Epithelial cell of proximal tubule (primary cell): ENCODE measurements around the gene FST. TPM values are rescaled to one million over a fixed set of nuclear protein-coding genes. Genes with fewer than 3 reads are reported as not detected.

Experiments used
- DNase-seq: peaks from one replicate; pipeline ENCODE4 v3.0.0-alpha.2; 2011; ENCODE audit warnings: low read depth
- H3K4me3 ChIP-seq: 2 replicates; pipeline ENCODE4 v1.5.1; 2011; ENCODE audit warnings: low read depth, mild to moderate bottlenecking, low read length
- total RNA-seq: library from RNA; depleted of rRNA; stranded (reverse); fragments of >200 nt; gene quantifications from 2 replicates; pipeline ENCODE4 v1.2.3, GENCODE V29; 2015
- TF ChIP-seq, protein P1 (sequence below): conservative IDR thresholded peaks from 2 replicates; pipeline ENCODE4 v1.5.1; 2012; ENCODE audit warnings: low read depth, mild to moderate bottlenecking, low read length

The FST gene
- total RNA-seq, 1 donor from 2014 or later, result 0.40 TPM

- TF ChIP-seq, protein P1, sequence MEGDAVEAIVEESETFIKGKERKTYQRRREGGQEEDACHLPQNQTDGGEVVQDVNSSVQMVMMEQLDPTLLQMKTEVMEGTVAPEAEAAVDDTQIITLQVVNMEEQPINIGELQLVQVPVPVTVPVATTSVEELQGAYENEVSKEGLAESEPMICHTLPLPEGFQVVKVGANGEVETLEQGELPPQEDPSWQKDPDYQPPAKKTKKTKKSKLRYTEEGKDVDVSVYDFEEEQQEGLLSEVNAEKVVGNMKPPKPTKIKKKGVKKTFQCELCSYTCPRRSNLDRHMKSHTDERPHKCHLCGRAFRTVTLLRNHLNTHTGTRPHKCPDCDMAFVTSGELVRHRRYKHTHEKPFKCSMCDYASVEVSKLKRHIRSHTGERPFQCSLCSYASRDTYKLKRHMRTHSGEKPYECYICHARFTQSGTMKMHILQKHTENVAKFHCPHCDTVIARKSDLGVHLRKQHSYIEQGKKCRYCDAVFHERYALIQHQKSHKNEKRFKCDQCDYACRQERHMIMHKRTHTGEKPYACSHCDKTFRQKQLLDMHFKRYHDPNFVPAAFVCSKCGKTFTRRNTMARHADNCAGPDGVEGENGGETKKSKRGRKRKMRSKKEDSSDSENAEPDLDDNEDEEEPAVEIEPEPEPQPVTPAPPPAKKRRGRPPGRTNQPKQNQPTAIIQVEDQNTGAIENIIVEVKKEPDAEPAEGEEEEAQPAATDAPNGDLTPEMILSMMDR, result no peak
- no peak for DNase-seq
These were observed 41.6 kb upstream of the FST start for GRCh38 chr5:53438486-53439472.

GRCh38 chr5:53442961-53443360, 37.5 kb upstream of the FST start:
- TF ChIP-seq, protein P1, result no peak
- H3K4me3 ChIP-seq, result no peak overlapping the region
- DNase-seq, result no peak

More at GRCh38 chr5:53438486-53439472, 41.6 kb upstream of the FST start:
- H3K4me3 ChIP-seq, result no peak overlapping the region

GRCh38 chr5:53445569-53445968, 34.9 kb upstream of the FST start:
- H3K4me3 ChIP-seq, result no peak overlapping the region
- no peak for DNase-seq
- TF ChIP-seq, protein P1, result no peak

DNA sequence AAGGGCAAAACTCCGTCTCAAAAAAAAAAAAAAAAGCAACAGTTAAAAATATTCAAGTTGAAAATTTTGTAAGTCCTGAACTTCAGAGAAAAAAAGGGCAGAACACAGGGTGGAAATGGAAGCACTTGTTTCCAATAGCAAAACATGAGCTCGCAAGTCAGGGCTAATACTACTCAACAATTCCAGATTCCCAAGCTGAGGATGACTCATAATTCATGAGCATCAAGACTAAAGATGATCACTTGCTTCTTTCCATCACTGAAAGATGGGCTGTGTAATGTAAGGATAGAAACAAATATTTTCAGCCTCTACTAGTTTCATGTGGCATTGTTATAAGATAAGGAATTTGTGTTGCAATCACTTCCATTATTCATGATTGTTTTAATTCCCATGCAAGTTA, 33.5 kb upstream of the FST start:
- no peak for DNase-seq
- H3K4me3 ChIP-seq, result no peak overlapping the region
- TF ChIP-seq, protein P1, result no peak

GRCh38 chr5:53448851-53449250, 31.6 kb upstream of the FST start:
- DNase-seq, result no peak
- TF ChIP-seq, protein P1, result no peak

GRCh38 chr5:53453898-53454718, 26.3 kb upstream of the FST start:
- DNase-seq, result no peak
- no peak overlapping the region for H3K4me3 ChIP-seq
- TF ChIP-seq, protein P1, result no peak

More at GRCh38 chr5:53448851-53449250, 31.6 kb upstream of the FST start:
- no peak overlapping the region for H3K4me3 ChIP-seq
